Uterus (tissue), 4 donors: ENCODE results near the gene LTBP2. TPM values are rescaled to one million over a fixed set of nuclear protein-coding genes. Genes with fewer than 3 reads are reported as not detected.

Experiments used
- DNase-seq, 2 donors: peaks; one replicate each; pipeline ENCODE4 v3.0.0-alpha.2; 2019 to 2020
- H3K27ac ChIP-seq, 2 donors: fragments of 200-600 bp; sonication (generic); 1 replicate in 1 of 2; 2 replicates in 1 of 2; pipeline ENCODE4 v1.5.1; 2016 to 2018
- H3K27me3 ChIP-seq, 2 donors: fragments of 200-600 bp; sonication (generic); one replicate each; pipeline ENCODE4 v1.5.1; 2018 to 2019; ENCODE audit warnings: control low read depth in 1 of 2
- H3K36me3 ChIP-seq, 2 donors: fragments of 200-600 bp; sonication (generic); one replicate each; pipeline ENCODE4 v1.5.1; 2019; ENCODE audit warnings: control low read depth in 1 of 2
- H3K4me1 ChIP-seq, 2 donors: fragments of 200-600 bp; sonication (generic); one replicate each; pipeline ENCODE4 v1.5.1; 2018 to 2019; ENCODE audit warnings: control low read depth in 1 of 2
- H3K4me3 ChIP-seq, 2 donors: fragments of 200-600 bp; sonication (generic); 1 replicate in 1 of 2; 2 replicates in 1 of 2; pipeline ENCODE4 v1.5.1; 2018 to 2019; ENCODE audit warnings: mild to moderate bottlenecking in 1 of 2
- H3K9me3 ChIP-seq, 2 donors: fragments of 200-600 bp; sonication (generic); one replicate each; pipeline ENCODE4 v1.5.1; 2019; ENCODE audit warnings: control low read depth in 1 of 2
- CTCF ChIP-seq, 4 experiments: fragments of 200-600 bp in 2 of 4; fragments of 450-650 bp in 2 of 4; sonication (generic) in 2 of 4; IDR thresholded peaks; one replicate each; pipeline ENCODE4 v1.5.1; 2016 to 2019; ENCODE audit warnings: antibody characterized with exemption in 4 of 4, mild to moderate bottlenecking in 2 of 4, moderate library complexity in 1 of 4
- POLR2A ChIP-seq, 2 donors: fragments of 450-650 bp; IDR thresholded peaks; one replicate each; pipeline ENCODE4 v1.6.1; 2016; ENCODE audit warnings: antibody characterized with exemption in 2 of 2, mild to moderate bottlenecking in 1 of 2, moderate library complexity in 1 of 2
- intact Hi-C: fragments of 100-400 bp; cut with DNase I; formaldehyde crosslinking; loops from one replicate; pipeline ENCODE4 v1.15.1; 2023; ENCODE audit warnings: low total_unique reads
- total RNA-seq, 4 donors: library from RNA; depleted of rRNA in 3 of 4; stranded (reverse); fragments of >200 nt in 3 of 4; gene quantifications; one replicate each; pipeline versions ENCODE4 v1.1.0 to v1.2.4, GENCODE V29; 2014 to 2023
- donor health status: DM: yes; HTN: yes; CAD: no.

LTBP2 gene
- total RNA-seq, 4 donors from 2014 or later, result 18.8 to 70.6 (median 35.1) TPM

GRCh38 chr14:74612350-74613021, 449 bp upstream of the LTBP2 start:
- H3K9me3 ChIP-seq, result no peaks in the 10 kb centered on the region
- peak overlapping the region; percentile 46 to 56 for H3K4me3 ChIP-seq
- peak; percentile 74 to 83 for DNase-seq
- H3K27ac ChIP-seq, result peak overlapping the region; percentile 68 to 83
- no peaks in the 10 kb centered on the region for H3K36me3 ChIP-seq
- no peaks in the 10 kb centered on the region for H3K27me3 ChIP-seq
- peak in 1 of 2 donors; percentile 22 for TF ChIP-seq POLR2A (IDR thresholded peaks at IDR 0.05)
- peak; percentile 52 to 98 (median 84) for TF ChIP-seq CTCF (IDR thresholded peaks at IDR 0.05)
- intact Hi-C loops, result loop anchor here (5.0 kb wide), 1 partner anchor 110 kb away; no protein-coding TSS in a partner anchor
- H3K4me1 ChIP-seq, result peaks cover 0 to 8% of the 10 kb centered on the region in 2 donors

GRCh38 chr14:74610866-74611649, 979 bp downstream of the LTBP2 start:
- Histone ChIP-seq H3K4me3 (peak overlapping the region; percentile 46 to 56), H3K27me3 (no peaks in the 10 kb centered on the region)

GRCh38 chr14:74610199-74610865, 1.7 kb downstream of the LTBP2 start:
- Histone ChIP-seq H3K4me1 (peaks cover 0 to 8% of the 10 kb centered on the region in 2 donors), H3K27me3 (no peaks in the 10 kb centered on the region), H3K36me3 (no peaks in the 10 kb centered on the region), H3K27ac (peak overlapping the region; percentile 68 to 83), H3K9me3 (no peaks in the 10 kb centered on the region), H3K4me3 (no peak overlapping the region)
- intact Hi-C loops, result loop anchor here (5.0 kb wide), 1 partner anchor 108 kb away; no protein-coding TSS in a partner anchor
- no peak for TF ChIP-seq CTCF (IDR thresholded peaks at IDR 0.05)
- TF ChIP-seq POLR2A (IDR thresholded peaks at IDR 0.05), result no peak
- DNase-seq, result no peak

More at GRCh38 chr14:74610866-74611649, 979 bp downstream of the LTBP2 start:
- intact Hi-C loops, result loop anchor here (5.0 kb wide), 1 partner anchor 109 kb away; no protein-coding TSS in a partner anchor
- H3K4me1 ChIP-seq, result peaks cover 0 to 8% of the 10 kb centered on the region in 2 donors
- peak overlapping the region; percentile 68 to 83 for H3K27ac ChIP-seq
- no peaks in the 10 kb centered on the region for H3K9me3 ChIP-seq
- H3K36me3 ChIP-seq, result no peaks in the 10 kb centered on the region
- no peak for DNase-seq
- TF ChIP-seq CTCF (IDR thresholded peaks at IDR 0.05) (no peak), POLR2A (IDR thresholded peaks at IDR 0.05) (no peak)

GRCh38 chr14:74609721-74610120, 2.3 kb downstream of the LTBP2 start:
- TF ChIP-seq CTCF (IDR thresholded peaks at IDR 0.05), result no peak
- no peak for TF ChIP-seq POLR2A (IDR thresholded peaks at IDR 0.05)
- intact Hi-C loops, result loop anchor here (5.0 kb wide), 1 partner anchor 107 kb away; no protein-coding TSS in a partner anchor
- Histone ChIP-seq H3K27me3 (no peaks in the 10 kb centered on the region), H3K9me3 (no peaks in the 10 kb centered on the region), H3K27ac (peak overlapping the region in 1 of 2 donors; percentile 83), H3K36me3 (no peaks in the 10 kb centered on the region), H3K4me3 (no peak overlapping the region), H3K4me1 (peaks cover 0 to 8% of the 10 kb centered on the region in 2 donors)
- DNase-seq, result peak in 1 of 2 donors; percentile 20
